H1 (cell line): ENCODE data around the gene MED19. TPM values are rescaled to one million over a fixed set of nuclear protein-coding genes. Genes with fewer than 3 reads are reported as not detected.

Experiments
- CEBPB ChIP-seq: IDR thresholded peaks from 2 replicates; pipeline ENCODE4 v1.6.1; 2012; ENCODE audit warnings: low read depth, low read length
- EZH2 ChIP-seq: fragments of 200-600 bp; sonication (generic); IDR thresholded peaks from 2 replicates; pipeline ENCODE4 v1.7.1; 2012; ENCODE audit warnings: low read depth, mild to moderate bottlenecking, moderate library complexity, low read length, inconsistent platforms; ENCODE audit not compliant: severe bottlenecking
- GABPA ChIP-seq: IDR thresholded peaks from 2 replicates; pipeline ENCODE4 v1.6.1; 2011; ENCODE audit warnings: mild to moderate bottlenecking, low read length, moderate library complexity, borderline replicate concordance; ENCODE audit not compliant: insufficient read depth
- RFX5 ChIP-seq: IDR thresholded peaks from 2 replicates; pipeline ENCODE4 v1.6.1; 2011; ENCODE audit warnings: low read depth, low read length, improper control_type of control experiment, borderline replicate concordance
- RXRA ChIP-seq: IDR thresholded peaks from 2 replicates; pipeline ENCODE4 v1.6.1; 2011; ENCODE audit warnings: low read depth, mild to moderate bottlenecking, low read length, moderate library complexity; ENCODE audit not compliant: insufficient read depth
- SIX5 ChIP-seq: IDR thresholded peaks from 2 replicates; pipeline ENCODE4 v1.6.1; 2011; ENCODE audit warnings: mild to moderate bottlenecking, low read depth, low read length
- polyA plus RNA-seq, 7 experiments: library from polyadenylated mRNA; depleted of rRNA in 3 of 7; stranded (reverse) in 5 of 7; unstranded in 2 of 7; fragments of >200 nt in 5 of 7; fragments of 200-250 nt in 2 of 7; gene quantifications; 1 replicate in 5 of 7; 2 replicates in 1 of 7; 4 replicates in 1 of 7; pipeline versions ENCODE4 v1.2.1 to v1.2.3, GENCODE V29; 2011 to 2013; ENCODE audit warnings: missing spikeins in 2 of 7, mixed read lengths in 2 of 7
- total RNA-seq: library from RNA; stranded (reverse); fragmentation: NEBNext Ultra II Directional; extraction: Animal tissue kit (Norgen Biotek cat#: 25700); gene quantifications from 2 replicates; pipeline ENCODE4 v1.2.1, GENCODE V29; 2021

MED19 gene
- total and polyA plus RNA-seq, 2 of the 8 experiments (the other 6 are each of a cell fraction or from before 2014, with no cell fraction given) = 19.4 to 35.4 TPM

GRCh38 chr11:57735619-57736298 is 23.7 kb upstream of the MED19 start (continued):
- TF ChIP-seq RFX5 (no peak), EZH2 (no peak), GABPA (no peak), SIX5 (no peak), CEBPB (no peak), RXRA (no peak)
